Prostate gland (tissue), 2 donors: ENCODE results near the gene CDC7.

Source experiments
- CTCF ChIP-seq, 4 experiments: fragments of 200-600 bp in 2 of 4; fragments of 450-650 bp in 2 of 4; sonication (generic) in 2 of 4; IDR thresholded peaks; 1 replicate in 3 of 4; 2 replicates in 1 of 4; pipeline ENCODE4 v1.5.1; 2016 to 2019; ENCODE audit warnings: antibody characterized with exemption in 4 of 4, mild to moderate bottlenecking in 2 of 4, moderate library complexity in 2 of 4
- POLR2A ChIP-seq: fragments of 450-650 bp; IDR thresholded peaks from one replicate; pipeline ENCODE4 v1.6.1; 2016; ENCODE audit warnings: antibody characterized with exemption, mild to moderate bottlenecking

- TF ChIP-seq POLR2A (no peak), CTCF (IDR thresholded peaks at IDR 0.05) (no peak)
Observed at GRCh38 chr1:91498498-91499245, 2.0 kb upstream of the CDC7 start.
